Activated naive CD4-positive, alpha-beta T cell treated with Interleukin-2 at 50 U/mL for 16 hours (primary cell): ENCODE data around the gene TIE1.

Experiments
- DNase-seq: peaks from one replicate; pipeline ENCODE4 v3.0.0-alpha.2; 2020

TIE1 gene

DNA sequence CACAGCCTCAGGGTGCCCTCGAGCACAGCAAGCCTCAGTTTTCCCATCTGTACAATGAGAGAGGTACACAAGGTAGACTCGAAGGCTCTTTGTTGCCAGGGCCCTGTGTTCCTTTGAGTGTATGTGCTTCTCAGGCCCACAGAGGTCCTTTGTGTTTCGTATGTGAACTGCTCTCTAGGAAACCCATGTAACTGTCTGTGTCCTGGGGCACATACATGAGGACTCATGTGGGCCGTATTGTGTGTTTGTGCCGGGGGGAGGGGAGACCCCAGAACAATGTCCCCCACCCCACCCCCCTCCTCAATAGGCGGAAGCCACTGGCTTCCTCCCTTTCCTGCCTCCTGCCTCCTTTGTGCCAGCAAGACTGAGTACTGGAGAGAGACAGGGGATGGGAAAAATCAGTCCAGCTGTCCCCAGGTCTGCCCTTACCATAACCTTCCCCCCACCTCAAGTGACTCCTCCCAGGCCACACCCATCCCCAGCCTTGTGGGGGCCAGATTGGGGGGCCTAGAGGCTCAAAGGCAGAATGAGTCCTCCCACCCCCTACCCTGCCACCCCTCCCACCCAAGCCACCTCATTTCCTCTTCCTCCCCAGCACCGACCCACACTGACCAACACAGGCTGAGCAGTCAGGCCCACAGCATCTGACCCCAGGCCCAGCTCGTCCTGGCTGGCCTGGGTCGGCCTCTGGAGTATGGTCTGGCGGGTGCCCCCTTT, at the start of gene TIE1:
TIE1 (plus strand) TSS at position 605 of the 717 bp plus-strand sequence; CDS start at position 695, 90 bp downstream.
- DNase-seq, result no peak

DNA sequence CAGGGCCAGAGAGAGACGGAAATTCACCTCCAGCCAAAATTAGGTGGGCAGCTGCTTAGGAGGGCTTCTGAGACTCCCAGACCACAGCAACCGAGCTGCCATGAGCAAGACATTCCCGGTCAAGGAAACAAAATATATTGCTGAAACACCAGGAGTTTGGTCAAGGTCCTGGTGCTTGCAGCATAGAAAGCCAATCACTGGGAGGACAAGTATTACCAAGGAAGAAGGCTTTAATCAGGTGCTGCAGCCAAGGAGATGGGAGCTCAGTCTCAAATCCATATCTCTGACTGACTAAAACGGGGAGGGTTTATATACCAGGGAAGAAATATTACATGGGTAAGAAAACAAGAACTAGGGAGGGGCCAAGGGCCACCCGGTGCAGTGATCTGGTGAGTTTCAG, 49.8 kb upstream of the TIE1 start:
- DNase-seq, result no peak

DNA sequence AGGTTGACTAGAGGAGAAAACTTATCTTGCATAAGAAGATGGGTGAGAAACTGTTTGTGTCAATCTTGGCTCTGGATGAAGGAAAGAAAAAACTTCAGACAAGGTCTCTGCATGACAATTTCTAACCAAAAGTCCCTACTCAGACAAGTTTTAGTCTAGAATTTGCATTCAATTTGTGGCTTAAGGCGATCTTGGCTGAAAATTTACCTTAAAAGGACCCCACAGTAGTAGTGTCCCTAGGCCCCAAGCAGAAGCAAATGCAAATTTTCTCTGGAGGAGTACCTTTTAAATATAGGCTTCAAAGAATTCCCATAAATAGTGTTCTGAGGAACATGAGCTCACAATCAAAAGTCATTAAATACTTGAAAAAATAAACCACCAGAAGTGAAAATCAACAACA, 48.6 kb upstream of the TIE1 start:
- DNase-seq, result no peak

DNA sequence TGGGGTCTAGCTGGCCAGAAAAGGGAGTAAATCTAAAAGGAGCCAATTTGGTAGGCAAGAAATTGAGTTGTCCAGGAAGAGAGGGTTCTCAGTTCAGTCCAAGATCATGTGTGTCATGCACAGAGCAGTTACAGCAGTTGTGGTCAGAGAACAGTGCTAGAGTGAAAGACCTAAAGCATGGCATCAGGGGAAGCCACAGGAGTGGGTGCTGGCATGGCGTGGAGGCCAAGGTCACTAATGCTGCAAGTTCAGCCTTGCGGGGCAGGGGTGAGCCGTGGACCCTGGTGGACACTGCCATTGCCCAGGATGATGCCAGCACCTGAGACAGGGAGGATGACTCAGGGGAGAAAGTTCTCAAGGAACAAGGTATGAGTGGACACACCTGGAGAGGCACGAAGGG, 47.6 kb upstream of the TIE1 start:
- no peak for DNase-seq

DNA sequence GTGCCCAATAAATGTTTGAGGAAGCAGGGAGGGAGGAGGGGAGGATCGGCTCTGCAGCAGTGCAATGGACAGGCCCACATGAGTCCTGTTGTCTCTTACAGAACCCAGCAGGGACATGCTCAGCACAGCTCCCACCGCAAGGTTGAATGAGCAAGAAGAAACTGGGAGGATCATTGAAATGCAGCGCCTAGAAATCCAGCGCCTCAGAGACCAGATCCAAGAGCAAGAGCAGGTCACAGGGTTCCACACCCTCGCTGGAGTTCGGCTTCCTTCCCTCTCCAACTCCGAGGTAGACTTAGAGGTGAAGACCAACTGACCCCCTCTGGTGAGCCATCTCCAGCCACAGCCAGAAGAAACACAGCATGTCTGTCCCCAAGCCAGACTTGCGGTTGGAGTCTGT, 46.9 kb upstream of the TIE1 start:
- DNase-seq, result no peak

DNA sequence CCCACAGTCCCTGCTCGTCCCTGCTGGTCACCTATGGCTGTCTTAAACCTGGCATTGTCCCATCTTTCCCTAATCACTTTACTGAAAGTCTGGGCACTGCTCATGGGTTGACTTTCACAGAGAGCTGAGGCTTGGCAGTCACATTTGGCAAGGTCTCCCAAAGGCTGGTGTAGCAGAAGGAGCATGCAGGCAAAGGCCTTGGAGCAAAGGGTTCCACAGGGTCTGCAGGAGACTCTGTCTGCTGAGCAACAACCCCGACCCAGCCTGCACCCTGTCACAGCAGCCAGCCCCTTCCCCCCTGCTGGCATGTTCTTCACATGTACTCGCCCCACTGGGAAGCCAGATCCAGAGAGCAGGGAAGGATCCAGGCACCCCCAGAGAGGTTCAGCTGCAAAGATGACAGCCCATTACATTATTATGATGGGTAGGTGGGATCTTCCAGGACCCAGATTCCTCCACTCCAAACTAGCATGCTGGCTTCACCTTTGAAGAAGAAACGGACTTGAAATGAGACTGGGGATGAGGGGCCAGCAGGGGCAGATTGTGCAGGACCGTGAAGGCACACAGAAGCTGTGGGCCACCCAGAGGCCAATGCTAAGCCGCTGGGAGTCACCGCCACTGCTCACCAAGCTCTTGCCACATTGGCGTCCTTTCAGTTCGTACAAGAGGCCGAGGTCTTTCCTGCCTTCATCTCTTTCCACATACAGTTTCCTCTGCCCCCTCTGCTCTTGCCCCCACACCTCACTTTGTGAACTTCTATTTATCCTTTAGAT, 45.2 kb upstream of the TIE1 start:
- no peak for DNase-seq

DNA sequence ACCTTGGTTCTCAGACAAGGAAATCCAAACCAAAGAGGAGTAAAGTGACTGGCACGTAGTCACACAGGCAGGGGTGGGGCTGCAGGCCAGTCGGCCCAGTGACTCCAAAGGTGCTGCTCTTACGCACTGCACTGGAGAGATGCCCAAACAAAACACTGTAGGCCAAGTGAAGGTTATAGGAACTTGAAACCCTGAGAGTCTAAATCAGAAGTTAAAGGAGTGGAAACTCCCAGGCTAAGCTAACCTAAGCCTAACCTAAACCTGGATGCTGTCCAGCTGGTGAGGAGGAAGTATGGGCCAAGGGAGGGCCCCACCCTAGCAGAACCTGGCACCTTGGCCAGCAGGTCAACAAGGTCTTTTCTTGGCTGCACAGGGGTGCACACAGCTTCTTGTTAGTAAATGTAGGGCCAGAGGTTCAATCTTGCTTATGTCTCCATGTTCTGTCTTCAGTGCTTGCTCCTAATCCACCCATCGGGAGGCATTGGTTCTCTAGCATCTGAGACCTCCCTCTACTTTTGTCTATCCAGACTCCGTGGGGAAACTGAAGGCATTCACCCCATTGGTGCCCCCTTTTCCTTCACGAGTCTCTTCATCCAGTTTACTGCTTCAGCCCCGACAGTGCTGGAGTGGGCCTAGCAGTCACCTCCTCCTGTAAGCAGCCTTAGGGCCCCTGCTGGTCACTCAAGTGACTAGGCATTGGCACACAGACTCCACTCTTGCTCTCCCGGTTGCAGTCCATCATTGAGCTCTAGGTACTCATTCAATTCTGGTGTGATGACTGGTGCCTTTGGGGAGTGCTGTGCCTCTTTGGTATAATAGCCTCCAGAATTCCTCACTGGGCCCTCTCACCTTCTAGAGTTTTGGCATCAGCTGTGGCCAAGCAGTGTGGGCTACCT, 43.9 kb upstream of the TIE1 start:
- no peak for DNase-seq

DNA sequence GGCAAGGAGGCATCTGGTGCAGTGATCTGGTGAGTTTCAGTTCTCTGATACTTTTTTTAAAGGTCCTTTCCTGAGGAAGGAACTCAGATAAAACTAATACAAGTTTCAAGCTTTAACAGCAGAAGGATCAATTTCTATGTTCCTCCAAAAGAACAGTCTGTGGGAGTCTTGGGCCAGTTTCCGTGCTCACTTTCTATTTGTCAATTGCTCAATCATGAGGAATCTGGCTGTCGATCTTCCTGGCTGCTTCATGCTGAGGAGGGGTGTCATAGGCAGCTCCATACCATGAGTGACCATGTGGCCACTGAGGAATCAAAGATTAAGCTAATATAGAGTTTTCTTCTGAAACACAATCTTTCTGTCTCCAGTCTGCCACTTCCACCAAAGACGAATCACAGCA, 42.4 kb upstream of the TIE1 start:
- DNase-seq, result no peak

DNA sequence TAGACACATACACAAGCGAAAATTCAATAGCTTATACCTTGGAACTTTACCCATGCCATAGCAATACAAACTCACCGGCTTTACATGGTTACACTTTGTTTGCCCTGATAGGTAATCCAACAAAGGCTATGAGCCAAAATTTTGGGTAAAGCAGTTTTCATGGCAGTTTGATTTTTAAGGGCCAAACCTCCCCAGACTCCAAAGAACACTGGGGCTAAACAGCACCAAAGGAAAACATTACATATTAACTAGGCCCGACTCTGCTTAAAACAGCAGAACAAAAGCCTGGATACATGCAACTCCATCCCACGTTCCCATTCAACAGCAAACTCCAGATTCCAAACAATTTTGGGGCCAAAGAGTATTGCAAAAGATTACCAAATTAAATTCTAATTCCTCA, 35.4 kb upstream of the TIE1 start:
- no peak for DNase-seq

DNA sequence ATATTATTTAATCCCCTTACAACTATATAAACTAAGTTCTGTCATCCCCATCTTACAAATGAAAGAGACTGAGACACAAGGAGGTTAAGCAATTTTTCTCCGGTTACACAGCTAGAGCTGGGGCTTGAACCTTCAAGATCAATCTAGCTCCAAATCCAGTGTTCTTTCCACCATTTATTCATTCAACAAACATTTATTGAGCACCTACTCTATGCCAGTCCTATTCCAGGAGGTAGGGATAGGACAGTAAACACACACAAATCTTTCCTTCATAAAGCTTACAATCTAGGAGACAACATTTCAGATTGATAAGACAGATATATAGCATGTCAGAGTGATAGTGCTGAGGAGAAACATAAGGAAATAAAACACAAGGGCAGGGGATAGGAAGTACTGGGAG, 33.9 kb upstream of the TIE1 start:
- no peak for DNase-seq

DNA sequence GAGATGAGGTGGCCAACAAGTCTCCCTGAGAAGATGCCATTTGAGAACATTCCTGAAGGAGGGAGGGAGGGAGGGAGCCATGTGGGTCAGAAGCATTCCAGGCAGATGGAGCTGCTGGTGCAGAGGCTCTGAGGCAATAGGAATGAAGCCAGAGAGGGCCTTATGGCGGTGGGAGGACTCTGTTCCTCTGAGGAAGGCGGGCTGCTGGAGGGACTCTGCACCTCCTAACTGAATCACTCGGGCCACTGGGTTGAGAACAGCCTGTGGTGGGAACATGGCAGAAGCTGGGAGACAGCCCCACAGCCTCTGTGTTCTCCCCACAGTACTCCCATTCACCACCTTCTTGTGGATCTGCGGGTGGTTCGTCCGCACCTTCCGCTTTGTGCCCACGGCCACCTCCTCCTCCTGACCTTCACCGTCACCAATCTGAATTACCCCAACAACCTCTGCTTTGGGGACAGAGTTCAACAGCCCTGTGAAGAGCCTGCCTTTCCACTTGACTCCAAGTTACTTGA, 33.4 kb upstream of the TIE1 start:
- DNase-seq, result no peak

DNA sequence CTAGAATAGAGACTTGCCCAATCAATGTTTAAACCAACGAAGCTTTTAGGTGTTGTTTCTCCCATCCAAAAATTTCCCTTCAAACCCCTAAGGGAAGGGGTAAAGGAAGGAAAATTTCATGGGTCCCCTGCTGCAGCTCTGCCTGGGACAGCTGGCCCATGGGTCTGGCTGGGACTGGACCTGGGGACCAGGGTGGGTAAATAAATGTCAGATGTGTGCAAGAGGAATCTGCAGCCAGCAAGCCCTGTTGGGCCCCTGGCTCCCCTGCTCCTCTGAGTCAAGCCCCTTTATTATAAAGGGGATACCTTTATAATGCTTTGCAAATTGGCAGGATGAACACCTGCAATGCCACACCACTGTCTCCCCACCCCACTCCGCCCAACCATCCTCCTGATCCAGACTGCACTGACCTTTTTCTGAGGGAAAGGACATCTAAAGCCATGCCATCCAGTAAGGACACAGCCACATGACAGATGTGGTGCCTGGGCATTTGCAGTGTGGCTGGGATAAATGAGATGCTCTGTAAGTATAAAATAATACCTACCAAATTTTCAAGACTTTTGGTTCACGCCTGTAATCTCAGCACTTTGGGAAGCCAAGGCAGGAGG, 32.9 kb upstream of the TIE1 start:
- DNase-seq, result no peak

DNA sequence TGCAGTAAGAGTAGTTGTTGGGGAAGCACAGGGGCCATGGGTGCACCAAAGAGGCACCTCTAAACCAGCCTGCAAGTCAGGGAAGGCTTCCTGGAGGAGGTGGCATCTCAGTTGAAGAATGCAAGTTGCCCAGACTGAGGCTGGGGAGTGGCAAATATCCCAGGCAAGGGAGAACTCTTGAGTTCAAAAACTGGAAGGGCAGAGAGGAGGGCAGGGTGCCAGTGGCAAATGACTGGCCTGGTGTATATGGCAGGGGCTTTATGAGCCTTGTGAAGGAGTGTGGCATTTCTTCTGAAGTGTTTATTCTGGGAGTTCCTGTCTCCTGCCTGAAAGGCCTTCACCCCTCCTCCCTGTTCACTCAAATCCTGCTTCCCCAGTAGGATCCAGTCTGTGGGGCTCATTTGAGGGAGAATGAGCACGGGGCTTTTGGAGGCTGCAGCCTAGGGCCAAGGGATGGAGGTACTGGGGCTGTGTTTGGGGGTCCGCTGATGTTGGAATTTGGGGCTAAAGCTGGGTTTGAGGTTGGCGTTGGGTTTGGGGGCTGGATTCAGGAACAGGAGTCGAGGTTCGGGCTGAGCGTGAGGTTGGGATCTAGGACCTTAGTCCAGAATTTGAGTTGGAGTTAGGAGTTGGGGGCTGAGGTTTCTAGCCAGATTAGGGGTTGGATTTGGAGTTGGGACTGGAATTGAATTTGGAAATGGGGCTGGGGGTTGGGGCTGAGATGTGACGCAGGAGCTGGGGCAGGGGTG, 31.0 kb upstream of the TIE1 start, which contains the start of gene TMEM125:
TMEM125 (plus strand) TSS at position 357 of the 749 bp plus-strand sequence. CDS start 2,740 bp downstream, outside the sequence.
- DNase-seq, result no peak

DNA sequence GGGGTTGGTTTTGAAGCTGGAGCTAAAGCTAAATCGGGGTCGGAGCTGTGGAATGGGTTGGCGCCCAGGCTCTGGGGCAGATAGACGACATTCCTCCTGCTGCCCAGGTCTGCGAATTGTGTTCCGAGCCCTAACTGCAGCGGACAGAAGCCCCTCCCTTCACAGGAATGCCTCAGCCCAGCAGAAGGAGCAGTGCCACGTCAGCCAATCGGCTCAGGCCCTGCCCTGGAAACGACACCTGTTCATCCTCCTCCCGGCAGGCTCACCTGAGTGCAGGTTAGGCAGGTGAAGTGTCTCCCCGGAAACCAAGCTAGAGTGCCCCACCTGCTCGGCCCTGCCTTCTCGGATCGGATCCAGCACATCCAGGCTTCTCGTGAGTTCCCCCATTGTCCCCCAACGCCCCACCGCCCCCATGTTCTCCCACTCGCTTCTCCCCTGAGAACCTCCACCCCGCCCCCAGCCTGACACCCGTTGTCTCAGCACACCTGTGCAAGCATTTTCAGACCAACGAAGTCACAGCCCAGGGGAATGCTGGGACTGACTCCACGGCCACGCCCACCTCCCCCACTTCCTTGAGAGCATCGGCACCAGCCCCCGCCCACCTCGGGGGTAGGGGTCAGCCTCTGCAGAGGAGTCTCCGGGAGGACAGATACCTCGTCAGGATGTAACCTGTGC, 30.2 kb upstream of the TIE1 start:
- DNase-seq, result no peak

DNA sequence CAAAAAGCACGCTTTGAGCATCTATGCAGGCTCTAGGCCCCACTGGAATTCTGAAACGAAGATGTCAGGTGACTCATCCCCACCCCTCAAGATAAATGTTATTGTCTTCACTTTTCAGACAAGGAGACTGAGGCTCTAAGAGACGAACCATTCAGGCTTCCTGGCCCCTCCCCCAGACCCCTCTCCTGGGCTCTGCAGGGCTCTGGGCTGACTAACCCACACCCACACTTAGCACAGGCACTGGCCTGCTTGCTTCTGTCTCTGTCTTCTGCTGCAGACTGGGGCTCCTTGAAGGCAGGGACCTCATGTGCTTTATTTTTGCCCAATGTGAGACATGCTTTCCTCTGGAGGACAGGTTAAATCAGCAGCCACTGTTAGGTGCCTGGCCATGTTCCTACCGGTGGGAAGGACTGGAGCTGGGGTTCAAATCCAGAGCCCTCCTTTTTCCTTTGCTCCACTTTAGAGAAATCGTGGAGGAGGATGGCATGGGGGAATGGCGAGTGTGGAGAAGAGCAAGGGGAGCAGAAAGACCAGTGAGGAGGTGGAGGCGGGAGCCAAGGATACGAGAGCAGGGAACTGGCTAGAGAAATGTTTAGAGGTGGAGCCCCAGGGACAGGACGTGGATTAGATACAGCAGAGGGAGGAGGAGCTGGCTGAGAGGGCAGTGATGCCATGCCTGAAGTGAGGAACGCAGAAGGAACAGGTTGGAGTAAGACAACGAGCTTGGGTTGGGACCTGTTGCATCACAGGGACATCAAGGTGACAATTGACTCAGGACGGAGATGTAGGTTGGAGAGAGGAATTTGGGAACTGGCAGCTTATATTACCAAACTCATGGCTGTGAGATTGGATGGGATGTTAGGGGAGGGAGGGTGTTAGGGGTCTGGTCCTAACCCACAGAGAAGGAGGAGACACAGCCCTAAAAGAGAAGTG, 29.3 kb upstream of the TIE1 start:
- DNase-seq, result no peak

DNA sequence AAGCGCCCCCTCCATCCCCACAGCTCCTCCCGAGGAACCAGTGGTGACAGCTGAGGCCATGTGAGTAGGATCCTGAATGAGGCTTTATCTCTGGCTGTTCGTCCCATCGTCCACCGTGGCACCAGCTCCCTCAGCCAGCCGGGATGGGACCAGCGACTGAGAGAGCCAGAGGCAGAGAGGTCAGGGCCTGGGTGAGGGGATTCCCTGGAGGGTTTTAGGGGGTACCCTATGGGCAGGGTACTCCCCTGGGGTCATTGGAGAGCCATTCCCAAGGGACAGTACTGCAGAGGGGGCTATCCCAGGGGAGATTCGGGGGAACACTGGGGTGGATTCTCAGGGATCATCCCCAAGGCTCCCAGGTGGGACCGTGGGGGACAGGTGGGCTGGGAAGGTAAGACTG, 28.6 kb upstream of the TIE1 start:
- no peak for DNase-seq

DNA sequence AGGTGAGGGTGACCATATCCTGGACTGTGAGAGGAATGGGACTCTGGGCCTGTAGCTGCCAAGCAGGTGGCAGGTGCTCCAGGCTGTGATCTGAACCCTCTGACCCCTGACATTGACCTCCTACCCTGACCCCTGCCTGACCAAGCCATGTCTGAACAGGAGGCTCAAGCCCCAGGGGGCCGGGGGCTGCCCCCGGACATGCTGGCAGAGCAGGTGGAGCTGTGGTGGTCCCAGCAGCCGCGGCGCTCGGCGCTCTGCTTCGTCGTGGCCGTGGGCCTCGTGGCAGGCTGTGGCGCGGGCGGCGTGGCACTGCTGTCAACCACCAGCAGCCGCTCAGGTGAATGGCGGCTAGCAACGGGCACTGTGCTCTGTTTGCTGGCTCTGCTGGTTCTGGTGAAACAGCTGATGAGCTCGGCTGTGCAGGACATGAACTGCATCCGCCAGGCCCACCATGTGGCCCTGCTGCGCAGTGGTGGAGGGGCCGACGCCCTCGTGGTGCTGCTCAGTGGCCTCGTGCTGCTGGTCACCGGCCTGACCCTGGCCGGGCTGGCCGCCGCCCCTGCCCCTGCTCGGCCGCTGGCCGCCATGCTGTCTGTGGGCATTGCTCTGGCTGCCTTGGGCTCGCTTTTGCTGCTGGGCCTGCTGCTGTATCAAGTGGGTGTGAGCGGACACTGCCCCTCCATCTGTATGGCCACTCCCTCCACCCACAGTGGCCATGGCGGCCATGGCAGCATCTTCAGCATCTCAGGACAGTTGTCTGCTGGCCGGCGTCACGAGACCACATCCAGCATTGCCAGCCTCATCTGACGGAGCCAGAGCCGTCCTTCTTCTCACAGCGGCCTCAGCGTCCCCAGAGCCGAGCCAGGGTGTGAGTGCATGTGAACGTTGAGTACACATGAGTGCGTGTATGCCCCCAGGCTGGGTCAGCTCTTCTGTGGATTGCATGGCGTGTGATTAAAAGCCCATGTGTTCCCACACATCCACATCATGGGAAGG, 27.9 kb upstream of the TIE1 start:
- DNase-seq, result no peak

DNA sequence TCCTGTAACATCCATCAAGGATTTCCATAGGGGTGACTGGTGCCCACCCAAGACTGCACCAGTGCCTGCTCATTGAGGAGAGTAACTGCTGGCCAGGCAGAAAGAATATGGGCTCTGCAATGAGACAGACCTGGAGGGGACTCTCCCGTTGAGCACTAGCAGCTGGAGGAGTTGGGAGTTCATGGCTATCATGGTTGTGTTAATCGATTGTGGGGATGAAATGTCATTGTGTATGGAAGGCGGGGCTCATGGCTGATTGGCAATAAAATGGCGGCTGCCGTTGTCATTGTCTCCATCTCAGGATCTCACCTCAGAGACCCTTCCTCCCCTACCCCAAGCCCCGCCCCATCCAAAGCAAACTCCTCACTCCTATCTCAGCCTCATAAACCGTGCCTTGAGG, 27.1 kb upstream of the TIE1 start:
- no peak for DNase-seq
